ENCODE data around the gene ZNF133. TPM values are rescaled to one million over a fixed set of nuclear protein-coding genes. Genes with fewer than 3 reads are reported as not detected.

The ZNF133 gene
- total and polyA plus RNA-seq, 12 donors = 4.9 to 16.6 (median 6.0) TPM

DNA sequence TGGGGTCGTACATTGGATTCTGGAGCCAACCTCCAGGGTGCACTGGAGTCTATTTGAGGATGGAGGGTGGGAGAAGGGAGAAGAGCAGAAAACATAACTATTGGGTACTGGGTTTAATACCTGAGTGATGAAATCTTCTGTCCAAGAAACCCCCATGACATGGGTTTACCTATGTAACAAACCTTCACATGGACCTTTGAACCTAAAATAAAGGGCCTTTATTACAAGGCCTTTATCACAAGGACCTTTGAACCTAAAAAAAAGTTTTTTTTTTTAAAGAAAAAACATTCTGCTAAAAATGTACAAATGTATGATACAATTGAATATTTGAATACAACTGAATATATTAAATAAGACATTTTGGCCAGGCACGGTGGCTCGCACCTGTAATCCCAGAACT lies 38.1 kb upstream of the ZNF133 start:
- ATAC-seq = no peak
- no peaks in the 10 kb centered on the region for H3K9me3 ChIP-seq
- H3K36me3 ChIP-seq = no peaks in the 10 kb centered on the region
- H3K27me3 ChIP-seq = peaks cover 0 to 12% (median 0%) of the 10 kb centered on the region in 7 donors
- WGBS, 2 donors = 91% methylated on average over 3 of the region's 3 CpGs
- no peak overlapping the region for H3K4me3 ChIP-seq
- no peak overlapping the region for H3K27ac ChIP-seq
- no peak for DNase-seq
- TF ChIP-seq, protein P1, sequence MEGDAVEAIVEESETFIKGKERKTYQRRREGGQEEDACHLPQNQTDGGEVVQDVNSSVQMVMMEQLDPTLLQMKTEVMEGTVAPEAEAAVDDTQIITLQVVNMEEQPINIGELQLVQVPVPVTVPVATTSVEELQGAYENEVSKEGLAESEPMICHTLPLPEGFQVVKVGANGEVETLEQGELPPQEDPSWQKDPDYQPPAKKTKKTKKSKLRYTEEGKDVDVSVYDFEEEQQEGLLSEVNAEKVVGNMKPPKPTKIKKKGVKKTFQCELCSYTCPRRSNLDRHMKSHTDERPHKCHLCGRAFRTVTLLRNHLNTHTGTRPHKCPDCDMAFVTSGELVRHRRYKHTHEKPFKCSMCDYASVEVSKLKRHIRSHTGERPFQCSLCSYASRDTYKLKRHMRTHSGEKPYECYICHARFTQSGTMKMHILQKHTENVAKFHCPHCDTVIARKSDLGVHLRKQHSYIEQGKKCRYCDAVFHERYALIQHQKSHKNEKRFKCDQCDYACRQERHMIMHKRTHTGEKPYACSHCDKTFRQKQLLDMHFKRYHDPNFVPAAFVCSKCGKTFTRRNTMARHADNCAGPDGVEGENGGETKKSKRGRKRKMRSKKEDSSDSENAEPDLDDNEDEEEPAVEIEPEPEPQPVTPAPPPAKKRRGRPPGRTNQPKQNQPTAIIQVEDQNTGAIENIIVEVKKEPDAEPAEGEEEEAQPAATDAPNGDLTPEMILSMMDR (IDR thresholded peaks at IDR 0.05) = no peak
- H3K4me1 ChIP-seq = no peaks in the 10 kb centered on the region
- intact Hi-C loops (cut with DNase I) = no loop called here

DNA sequence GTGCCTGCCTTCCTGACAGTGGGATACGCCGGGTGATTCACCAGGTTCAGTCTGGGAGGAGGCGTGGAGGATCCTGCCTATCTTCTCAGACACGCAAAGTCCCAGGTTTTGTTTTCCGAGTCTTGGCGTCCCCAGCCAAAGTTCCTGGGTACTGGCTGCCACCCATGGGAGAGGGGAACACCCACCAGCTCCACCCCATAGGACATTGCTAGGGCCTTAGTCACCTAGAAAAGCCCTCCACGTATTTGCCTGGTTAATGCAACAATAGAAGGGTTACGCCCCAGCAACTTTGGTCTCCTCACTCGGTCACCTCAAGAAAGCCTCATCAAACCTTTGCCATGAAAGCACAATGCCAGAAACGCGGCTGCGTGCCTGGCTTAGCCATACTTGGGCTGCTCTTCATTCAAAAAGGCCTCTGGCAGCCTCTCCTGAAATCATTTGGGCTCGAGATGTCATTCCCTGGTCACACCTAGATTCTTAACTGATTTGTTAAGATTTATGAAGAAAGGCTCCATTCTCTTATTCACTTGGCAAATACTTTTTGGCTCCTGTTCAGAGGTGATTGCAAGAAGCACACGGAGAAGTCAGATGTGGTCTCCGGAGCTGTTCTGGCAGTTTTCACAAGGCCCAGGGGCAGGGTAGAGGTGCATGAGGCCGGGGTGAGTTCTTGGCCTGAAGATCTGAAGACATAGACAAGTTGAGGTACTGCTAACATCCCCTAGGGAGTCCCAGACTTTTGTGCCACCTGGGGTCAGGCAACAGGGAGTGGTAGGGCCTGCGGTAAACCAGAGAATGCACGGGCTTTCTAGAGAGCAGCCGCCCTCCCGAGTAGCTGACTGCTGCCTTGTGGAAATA lies 35.5 kb upstream of the ZNF133 start:
- DNase-seq = no peak
- intact Hi-C loops (cut with DNase I) = no loop called here
- WGBS, 2 donors = 78 to 83% methylated on average over 20 of the region's 20 CpGs

DNA sequence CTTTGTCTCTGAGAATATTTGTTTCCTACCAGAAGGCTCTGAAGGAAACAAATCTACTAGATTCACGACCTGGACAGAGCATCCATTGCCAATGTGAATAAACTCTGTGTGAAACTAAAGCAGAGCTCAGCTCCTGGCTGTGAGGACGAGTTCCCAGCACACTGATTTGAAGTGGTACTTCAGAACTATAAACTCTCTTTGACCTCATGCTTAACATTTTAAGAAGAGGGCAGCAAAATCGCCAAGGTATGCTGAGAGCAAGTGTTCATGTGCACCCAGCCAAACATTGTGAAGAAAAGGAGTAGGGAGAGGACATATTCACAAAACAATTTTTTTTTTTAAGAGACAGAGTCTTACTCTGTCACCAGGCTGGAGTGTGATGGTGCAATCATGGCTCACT lies 33.7 kb upstream of the ZNF133 start:
- Histone ChIP-seq H3K4me3 (no peak overlapping the region), H3K9me3 (no peaks in the 10 kb centered on the region), H3K4me1 (no peaks in the 10 kb centered on the region), H3K27me3 (peaks cover 0 to 15% (median 0%) of the 10 kb centered on the region in 7 donors), H3K36me3 (no peaks in the 10 kb centered on the region), H3K27ac (no peak overlapping the region)
- TF ChIP-seq, protein P1 (IDR thresholded peaks at IDR 0.05) = no peak
- intact Hi-C loops (cut with DNase I) = no loop called here
- no peak for DNase-seq
- WGBS, 2 donors = 41 to 50% methylated on average over 3 of the region's 3 CpGs
- ATAC-seq = no peak

More for the DNA sequence above, 35.5 kb upstream of the ZNF133 start:
- Histone ChIP-seq H3K4me3 (no peak overlapping the region), H3K27ac (no peak overlapping the region), H3K27me3 (peaks cover 0 to 5% (median 0%) of the 10 kb centered on the region in 7 donors), H3K9me3 (no peaks in the 10 kb centered on the region), H3K4me1 (no peaks in the 10 kb centered on the region), H3K36me3 (no peaks in the 10 kb centered on the region)
- ATAC-seq = no peak
- TF ChIP-seq, protein P1 (IDR thresholded peaks at IDR 0.05) = no peak

DNA sequence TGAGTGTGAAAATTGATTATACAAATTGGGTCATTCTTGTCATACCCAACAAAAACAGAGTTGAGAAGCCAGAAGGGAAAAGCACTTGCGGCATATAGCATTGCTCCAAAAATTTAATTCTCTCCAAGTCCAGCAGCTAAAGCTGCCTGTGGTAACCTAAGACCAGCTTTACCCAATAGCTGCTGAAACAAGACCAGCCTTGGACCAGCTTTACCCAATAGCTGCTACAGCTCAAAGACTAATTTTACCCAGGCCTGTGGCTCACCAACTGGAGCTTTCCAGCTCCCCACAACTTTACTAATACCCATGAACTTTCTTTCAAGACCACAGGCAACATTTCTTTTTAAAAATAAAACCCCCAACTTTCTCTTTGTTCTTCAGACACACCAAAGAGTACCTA lies 32.8 kb upstream of the ZNF133 start:
- DNase-seq = no peak
- no peak overlapping the region for H3K27ac ChIP-seq
- WGBS, 2 donors = 94 to 100% methylated on average over 1 of the region's 1 CpG
- no peaks in the 10 kb centered on the region for H3K9me3 ChIP-seq
- H3K36me3 ChIP-seq = no peaks in the 10 kb centered on the region
- no peak overlapping the region for H3K4me3 ChIP-seq
- no peak for ATAC-seq
- intact Hi-C loops (cut with DNase I) = no loop called here
- TF ChIP-seq, protein P1 (IDR thresholded peaks at IDR 0.05) = no peak
- no peaks in the 10 kb centered on the region for H3K4me1 ChIP-seq
- peaks cover 0 to 19% (median 0%) of the 10 kb centered on the region in 7 donors for H3K27me3 ChIP-seq

Data from heart right ventricle (tissue), 16 donors.